Measurements from ENCODE around the gene HMBS.
"Not testable (repeated sequence)": the region's sequence is repeated elsewhere in the genome, so short reads cannot be mapped to it uniquely, and the experiment has no call there.

HMBS gene

DNA sequence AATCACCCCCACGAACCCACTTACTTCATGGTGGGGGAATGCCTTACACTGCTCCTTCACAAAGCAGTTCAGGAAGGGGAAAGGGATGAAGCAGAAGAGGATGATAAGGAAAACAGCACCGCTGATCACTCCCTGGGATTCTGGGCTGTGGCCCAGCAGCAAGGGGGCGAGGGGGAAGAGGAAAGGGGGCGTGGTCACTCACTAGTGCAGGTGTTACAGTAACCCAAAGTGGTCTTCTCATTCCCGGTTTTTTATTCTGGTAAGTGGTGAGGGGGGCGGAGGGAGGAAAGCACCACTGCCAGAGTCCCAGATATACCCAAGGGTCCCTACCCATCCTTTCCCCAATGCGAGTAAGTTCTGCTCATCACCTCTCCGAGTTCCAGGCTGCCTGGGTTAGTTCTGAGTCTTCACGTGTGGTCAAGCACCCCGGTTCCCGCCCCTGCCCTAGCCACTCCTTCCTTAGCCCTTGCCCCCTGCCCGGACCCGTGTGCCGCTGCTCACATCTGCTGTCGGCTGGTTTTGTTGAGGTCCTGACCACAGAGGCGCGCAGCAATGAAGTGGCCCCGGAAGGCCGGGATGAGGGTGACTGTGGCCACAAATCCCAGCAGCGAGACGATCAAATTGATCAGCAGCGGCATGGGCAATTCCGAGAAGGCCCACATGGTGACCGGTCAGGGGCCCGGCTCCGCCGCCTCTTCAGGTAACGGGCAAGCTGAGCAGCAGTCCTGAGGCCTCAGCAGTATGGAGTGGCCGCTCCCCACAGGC lies 16.5 kb downstream of the HMBS start:
- no peak for DNase-seq (ENCODE audit: low spot score)
- no peak for FAIRE-seq

DNA sequence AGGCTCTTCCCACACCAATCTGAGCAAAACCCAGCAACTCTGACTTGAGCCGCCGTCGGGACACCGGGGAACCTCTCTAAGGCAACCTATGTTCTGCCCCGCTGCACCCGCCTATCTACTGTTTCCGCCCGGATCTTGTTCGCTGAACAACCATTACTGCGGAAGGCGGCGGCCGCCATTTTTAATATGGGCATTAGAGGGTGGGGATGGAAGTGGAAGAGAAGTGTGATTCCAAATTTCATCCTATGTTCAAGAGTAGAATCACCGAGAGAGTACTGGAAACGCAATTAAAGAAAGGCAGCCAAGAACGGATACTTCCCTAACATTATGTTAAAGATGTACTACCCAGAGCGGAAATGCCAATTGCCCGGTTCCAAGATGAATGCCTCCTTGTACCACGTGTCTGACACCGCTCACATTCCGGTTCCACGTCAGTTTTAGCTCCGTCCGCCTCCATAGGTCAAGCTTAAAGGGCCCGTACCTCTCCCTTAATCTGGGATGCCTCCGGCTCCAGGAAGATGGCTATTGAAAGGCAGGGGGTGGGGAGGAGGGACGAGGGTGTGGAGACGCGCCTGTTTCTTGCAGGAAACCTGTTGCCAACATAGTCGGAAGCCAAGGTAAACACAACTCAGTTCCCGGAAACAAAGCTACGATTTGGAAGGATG lies 17.2 kb downstream of the HMBS start, which contains the start of gene DPAGT1:
Gene DPAGT1 (minus strand): TSS at position 95 of the 665 bp plus-strand sequence. CDS start 198 bp downstream, outside the sequence.
- peak; percentile 76 for DNase-seq (ENCODE audit: low spot score)

DNA sequence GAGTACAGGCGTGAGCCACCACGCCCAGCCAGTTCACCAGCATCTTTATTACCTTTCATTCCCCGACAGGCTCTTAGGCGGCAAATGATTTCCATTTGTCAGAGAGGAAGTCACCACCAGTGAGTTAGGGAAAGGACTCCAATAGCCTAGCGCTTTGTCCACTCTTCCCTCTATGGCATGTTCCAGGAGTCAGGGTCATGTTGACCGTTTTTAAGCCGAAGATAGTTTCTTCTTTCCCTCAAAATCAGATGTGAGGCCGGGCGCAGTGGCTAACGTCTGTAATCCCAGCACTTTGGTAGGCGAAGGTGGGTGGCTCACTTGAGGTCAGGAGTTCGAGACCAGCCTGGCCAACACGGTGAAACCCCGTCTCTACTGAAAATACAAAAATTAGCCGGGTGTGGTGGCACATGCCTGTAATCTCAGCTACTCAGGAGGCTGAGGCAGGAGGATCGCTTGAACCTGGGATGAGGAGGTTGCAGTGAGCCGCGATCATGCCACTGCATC lies 18.5 kb downstream of the HMBS start:
- FAIRE-seq; DNase-seq (ENCODE audit: low spot score): not testable (repeated sequence)

More for the DNA sequence above, 17.2 kb downstream of the HMBS start, which contains the start of gene DPAGT1:
- FAIRE-seq: no peak

DNA sequence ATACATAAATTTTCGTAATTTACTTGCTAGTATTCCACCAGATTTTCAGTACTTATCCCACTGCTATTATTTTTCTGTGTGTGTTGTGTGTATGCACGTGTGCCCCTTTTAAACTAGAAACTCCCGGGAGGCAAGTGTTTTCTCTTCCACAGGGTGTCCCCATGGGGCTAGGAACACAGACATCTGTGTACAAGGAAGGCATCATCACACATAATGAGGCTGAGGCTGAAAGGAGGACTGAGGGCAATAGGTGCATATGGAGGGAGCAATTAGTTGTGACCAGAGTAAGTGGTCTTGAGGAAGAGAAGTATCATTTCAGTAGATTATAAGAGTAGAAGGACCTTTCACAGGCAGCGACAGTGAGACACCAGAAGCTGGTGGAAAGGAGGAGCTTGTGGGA lies 19.1 kb downstream of the HMBS start:
- FAIRE-seq: no peak
- DNase-seq (ENCODE audit: low spot score): no peak

DNA sequence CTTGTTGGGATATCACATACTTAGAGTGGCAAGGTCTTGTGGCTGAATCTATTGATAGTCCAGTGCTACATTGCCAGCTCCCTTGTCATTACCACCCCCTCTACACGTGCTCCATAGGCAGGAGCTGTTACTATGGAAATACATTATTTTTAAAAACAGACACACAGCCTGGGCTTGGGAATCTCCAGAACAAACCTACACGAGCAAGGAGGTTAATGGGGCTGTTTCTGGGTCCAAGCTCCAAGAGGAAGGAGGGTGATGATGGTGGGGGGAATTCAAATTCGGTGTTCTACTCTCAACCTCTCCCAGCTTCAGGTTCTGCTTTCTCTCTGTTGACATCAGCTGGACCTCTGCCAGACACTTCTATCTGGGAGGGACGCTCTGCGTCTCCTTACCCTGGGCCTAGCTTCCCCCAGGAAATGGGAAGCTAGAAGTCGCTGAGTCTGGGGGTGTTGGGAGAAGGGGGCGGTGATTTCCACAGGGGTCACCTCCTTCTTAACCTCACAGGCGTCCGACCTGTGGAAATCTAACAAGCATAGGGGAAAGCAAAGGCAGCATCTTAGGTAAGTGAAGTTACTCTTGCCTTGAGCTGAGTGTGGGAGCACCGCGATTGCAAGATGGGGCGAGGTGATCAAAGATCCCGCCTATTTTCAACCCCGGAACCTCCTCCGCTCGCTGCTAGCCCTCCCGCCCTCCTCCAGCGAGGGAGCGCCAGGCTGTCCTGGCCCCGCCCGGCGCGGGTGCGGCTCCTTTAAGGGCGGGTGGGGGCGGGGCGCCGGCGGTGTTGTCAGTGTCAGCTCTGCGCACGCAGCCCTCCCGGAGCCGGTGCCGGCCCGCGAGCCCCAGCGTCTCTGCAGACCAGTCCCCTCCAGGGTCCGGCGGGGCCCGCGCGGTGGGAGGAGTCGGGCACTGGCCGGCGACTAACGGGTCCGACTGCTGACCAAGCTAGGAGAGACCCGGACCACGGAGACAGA lies 22.2 kb downstream of the HMBS start, which contains the start of gene C2CD2L:
Gene C2CD2L (plus strand): TSS at position 781 of the 974 bp plus-strand sequence. CDS start 398 bp downstream, outside the sequence.
- no peak for FAIRE-seq
- peak; percentile 89 for DNase-seq (ENCODE audit: low spot score)

DNA sequence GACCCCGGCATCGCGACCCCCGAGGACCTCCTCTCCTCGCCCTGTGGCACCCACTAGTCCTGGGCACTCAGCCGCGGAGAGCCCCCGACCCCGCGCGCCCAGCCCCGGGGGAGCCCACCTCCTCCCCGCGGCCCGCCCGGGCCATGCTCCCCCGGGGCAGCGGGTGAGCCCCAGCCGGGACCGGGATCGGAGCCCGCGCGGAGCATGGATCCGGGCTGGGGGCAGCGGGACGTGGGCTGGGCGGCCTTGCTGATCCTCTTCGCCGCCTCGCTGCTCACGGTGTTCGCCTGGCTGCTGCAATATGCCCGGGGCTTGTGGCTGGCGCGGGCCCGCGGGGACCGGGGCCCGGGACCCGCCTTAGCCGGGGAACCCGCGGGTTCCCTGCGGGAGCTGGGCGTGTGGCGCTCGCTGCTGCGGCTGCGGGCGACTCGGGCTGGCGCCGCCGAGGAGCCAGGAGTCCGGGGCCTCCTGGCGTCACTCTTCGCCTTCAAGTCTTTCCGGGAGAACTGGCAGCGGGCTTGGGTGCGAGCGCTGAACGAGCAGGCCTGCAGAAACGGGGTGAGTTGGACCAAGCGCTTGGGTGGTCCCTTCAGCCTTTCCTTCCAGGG lies 23.0 kb downstream of the HMBS start:
- FAIRE-seq: no peak
- no peak for DNase-seq (ENCODE audit: low spot score)

DNA sequence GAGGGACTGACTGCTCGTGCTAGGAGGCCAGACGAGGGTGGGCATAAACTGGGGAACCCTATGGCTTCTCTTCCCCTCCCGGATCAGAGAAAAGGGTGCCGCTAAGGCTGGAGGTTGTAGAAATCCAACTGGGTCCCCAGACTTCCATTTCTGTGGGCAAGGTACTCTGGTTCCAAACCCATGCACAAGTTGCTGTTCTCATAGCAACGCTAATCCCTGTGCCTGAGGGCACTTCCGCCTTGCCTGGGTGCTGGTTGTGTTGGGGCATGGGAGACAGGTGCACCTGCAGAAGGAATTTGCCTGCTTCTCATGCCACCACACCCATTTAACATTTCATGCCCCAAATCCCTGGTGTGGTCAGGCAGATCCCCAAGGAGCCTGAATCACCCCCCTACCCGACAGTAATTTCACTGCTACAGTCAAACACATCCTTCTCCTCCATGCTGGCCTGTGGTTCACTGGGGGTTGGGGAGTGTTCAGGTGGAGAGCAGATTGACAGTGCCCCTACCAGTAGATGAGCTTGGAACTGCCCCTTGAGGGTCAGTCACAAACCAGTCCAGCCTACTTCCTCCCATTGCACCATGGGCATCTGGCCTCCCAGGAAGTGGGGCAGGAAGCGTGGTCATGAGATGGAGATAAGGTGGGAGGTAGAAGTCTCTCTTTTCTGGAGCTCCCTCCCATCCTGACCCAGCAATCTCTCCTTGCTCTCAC lies 23.6 kb downstream of the HMBS start:
- DNase-seq (ENCODE audit: low spot score) (no peak), FAIRE-seq (no peak)

DNA sequence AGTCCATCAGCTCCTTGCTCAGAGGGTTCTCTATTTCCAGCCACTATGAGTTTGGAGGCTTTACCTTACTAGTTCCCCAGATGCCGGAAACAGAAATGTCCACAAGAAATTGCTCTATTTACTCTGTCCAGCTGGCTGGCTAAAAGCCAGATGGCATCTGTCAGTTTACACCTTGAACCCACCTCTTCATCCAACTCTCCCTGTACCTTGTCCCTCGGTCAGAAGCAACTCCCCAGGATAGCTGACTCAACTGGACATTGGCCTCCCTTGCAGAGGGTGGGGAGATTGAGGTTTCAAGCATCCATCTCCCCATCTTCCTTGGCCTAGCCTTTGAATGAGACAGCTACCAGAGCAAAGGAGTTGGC lies 24.2 kb downstream of the HMBS start:
- DNase-seq (ENCODE audit: low spot score) (no peak), FAIRE-seq (no peak)

DNA sequence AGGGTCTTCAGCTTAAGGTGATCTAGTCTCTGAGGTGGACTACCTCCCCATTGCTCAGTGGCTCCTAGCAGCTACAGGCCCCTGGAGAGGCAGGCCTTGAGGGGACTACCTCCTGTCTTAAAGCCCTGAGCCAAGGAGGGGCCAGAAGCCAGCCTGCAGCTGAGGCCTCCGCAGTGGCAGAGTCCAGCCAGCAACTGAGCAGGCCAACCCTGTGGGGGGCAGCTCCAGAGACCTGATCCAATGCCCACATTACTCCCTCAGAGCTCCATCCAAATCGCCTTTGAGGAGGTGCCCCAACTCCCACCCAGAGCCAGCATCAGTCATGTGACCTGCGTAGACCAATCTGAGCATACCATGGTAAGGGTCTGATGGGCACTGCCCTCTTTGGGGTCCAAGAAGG lies 25.2 kb downstream of the HMBS start:
- DNase-seq (ENCODE audit: low spot score) (no peak), FAIRE-seq (no peak)

DNA sequence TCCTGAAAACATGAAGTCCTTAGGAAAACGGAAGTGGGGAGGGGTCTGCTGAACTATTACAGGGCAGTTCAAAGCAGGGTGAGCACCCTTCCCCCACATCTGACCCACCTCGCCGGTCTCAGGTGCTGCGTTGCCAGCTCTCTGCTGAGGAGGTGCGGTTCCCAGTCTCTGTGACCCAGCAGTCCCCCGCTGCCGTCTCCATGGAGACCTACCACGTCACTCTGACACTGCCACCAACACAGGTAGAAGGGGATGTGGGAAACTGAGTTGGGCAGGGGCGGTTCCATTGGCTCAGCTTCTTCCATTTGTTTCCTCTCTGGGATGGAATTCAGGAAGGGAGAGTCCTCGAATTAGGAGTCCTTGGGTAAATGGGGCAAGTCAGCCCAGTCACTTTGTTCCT lies 25.8 kb downstream of the HMBS start:
- no peak for FAIRE-seq
- DNase-seq (ENCODE audit: low spot score): no peak

DNA sequence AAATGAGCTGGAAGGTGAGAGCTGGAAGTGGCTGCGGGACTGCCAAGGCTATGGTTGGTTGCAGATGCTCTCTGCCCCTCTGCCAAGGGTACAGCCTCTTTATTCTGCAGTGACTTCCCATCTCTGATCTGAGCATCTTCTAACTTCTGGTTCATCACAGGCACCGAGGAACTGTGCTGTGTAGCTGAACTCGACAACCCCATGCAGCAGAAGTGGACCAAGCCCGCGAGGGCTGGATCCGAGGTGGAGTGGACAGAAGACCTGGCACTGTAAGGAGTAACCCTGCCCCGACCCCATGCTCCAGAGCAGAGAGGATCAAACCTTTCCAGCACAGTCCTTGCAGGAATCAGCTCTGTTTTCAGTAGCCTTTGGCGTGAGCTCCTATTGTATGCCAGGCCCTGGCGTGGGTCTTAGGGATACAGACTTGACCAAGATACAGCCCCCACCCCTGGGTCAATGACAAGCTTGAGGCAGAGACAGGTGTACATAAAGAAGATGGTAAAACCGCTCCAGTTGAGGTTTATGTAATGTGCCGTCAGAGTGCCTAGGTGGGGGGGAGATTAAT lies 26.8 kb downstream of the HMBS start:
- no peak for FAIRE-seq
- no peak for DNase-seq (ENCODE audit: low spot score)

DNA sequence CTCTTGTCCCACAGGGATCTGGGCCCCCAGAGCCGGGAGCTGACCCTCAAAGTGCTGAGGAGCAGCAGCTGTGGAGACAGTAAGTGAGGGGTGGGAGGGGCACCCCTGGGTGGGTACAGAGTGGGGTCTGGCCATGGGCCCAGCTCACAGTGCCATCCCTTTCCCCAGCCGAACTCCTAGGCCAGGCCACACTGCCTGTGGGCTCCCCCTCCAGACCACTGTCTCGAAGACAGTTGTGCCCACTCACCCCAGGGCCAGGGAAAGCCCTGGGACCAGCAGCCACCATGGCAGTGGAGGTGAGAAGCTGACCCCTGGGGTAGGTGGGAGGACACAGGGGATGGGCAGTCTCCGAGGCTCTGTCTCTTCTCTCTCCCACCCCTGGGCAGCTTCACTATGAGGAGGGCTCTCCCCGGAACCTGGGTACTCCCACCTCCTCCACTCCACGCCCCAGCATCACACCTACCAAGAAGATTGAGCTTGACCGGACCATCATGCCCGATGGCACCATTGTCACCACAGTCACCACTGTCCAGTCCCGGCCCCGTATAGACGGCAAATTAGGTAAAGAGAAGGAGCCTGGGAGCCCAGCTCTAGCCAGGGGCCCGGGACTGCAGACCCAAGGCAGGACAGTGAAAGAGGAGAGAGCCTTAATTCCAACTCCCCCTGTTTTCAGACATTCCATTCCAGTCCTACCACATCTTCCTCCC lies 27.8 kb downstream of the HMBS start:
- DNase-seq (ENCODE audit: low spot score) (no peak), FAIRE-seq (no peak)

DNA sequence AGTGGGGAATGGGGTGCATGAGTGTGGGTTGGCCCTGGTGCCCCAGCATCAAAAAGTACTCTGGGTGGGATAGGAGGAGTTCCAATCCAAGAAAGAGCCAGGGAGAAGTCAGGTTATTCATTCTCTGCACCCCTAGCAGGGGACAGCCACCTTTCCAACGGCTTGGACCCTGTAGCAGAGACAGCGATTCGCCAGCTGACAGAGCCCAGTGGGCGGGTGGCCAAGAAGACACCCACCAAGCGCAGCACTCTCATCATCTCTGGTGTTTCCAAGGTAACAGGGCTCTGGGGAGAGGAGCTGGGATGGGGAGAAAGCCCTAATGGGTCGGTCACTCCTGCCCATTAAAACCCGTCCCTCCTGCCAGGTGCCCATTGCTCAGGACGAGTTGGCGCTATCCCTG lies 29.0 kb downstream of the HMBS start:
- FAIRE-seq (no peak), DNase-seq (ENCODE audit: low spot score) (no peak)

DNA sequence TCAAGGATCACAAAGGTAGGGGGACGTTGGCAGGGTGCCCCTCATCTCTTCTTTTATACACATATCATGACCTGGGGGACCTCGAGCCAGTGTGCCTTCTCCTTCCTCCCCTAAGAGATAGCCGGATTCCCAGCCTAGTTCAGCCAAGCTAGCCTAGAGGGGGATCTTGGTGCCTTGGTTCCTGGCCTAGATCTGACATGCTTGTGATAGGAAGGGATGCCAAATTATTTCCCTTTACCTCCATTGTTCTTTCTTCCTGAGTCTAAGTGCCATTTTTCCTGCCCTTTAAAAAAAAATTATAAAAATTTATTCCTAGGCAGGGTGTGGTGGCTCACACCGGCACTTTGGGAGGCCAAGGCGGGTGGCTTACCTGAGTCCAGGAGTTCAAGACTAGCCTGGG lies 29.7 kb downstream of the HMBS start:
- no peak for FAIRE-seq
- DNase-seq (ENCODE audit: low spot score): no peak

DNA sequence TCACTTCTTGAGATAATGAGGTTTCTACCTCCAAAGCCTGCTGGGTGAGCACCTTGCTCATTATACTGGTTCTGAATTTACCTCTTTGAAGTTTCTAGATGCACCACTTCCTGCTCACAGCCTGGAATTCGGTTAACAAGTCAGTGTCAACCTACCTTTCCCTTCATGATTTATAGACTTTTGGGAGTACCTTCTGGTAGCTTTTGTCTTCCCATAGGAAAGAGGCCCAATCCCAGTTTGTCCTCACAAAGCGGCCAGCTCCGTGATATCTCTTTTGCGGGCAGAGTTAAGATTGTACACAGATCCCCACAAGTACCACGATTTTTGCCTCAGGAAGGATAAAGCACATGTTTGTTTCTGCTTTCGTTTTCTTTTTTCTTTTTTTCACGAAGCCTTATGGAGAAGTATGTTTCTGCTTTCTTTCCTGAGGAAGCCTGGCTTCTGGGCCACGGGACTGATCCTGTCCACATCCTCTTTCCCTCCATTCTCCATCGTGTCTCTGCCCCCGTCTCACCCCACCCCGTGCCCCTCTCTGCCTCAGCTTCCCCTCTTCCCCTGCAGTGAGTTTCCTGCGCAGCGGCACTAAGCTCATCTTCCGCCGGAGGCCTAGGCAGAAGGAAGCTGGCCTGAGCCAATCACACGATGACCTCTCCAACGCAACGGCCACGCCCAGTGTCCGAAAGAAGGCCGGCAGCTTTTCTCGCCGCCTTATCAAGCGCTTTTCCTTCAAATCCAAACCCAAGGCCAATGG lies 31.0 kb downstream of the HMBS start:
- FAIRE-seq (no peak), DNase-seq (ENCODE audit: low spot score) (no peak)

DNA sequence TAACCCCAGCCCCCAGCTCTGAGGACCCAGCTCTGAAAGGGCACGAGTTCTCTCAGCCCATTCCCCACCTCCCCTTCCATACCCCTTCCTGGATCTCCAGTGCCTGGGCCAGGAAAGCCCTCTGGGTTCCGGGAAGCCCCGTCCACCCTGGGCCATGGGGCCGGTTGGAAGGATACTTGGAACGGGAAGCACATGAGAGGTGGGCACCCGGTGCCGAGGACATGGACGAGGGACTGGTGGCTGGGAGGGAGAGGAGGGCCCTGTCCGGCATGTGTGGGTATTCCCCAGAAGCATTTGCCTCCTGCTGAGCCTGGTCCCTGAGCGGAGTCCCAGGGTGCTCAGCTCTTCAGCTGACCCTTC lies 31.5 kb downstream of the HMBS start:
- no peak for DNase-seq (ENCODE audit: low spot score)
- no peak for FAIRE-seq

DNA sequence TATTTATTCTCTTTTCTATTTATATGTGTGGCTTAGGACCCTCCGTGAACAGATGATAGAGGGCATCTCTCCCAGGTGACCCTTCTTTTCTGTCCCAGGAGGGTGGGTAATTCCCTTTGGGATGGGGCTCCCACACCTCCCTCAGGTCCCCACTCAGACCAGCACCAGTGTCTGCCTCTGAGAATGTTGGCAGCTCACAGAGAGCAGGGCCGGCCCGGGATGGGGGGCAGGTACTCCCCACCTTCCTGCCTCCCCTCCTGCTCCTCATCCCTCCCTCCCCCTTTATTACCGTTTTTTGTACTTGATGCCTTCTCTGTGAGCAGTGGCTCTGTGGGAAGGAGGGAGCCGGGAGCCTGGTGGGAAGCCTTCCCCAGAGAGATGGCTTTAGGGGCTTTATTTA lies 31.9 kb downstream of the HMBS start:
- DNase-seq (ENCODE audit: low spot score) (no peak), FAIRE-seq (no peak)

DNA sequence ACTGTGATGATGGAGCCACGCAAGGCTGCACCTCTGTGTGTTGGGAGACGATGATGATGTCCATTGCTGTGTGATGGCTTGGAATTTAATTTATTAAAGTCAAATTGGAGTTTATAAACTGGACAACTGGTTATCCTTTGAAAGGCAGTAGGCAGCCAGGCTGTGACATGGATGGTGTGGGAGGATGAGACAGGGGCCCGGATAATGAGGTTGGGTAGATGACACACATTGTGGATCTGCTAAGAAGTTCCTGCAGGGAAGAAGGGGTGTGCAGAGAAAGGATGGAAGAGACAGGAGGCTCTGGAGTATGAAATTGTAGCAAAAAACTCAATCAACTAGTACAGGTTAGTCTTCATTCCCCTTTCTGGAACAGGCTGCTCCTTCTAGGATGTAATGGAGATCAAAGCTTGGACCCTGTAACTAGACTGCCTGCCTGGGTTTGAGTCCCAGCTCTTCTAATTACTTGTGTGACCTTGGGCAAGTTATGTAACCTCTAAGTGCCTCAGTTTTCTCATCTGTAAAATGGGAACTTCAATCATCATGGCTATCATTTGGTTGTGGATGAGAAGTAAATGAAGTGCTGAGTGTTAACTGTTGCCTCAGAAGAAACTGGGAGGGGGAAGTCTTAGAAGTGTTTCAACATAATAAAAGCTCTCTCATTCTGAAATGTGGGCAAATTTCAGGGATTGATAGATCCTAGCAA lies 32.5 kb downstream of the HMBS start:
- FAIRE-seq (no peak), DNase-seq (ENCODE audit: low spot score) (no peak)

All from urothelium cell line (cell line).